Activated CD8-positive, alpha-beta T cell treated with anti-CD3 and anti-CD28 coated beads for 36 hours (primary cell): Measurements from ENCODE around the gene MAGOHB. TPM values are rescaled to one million over a fixed set of nuclear protein-coding genes. Genes with fewer than 3 reads are reported as not detected.

Experiments
- ATAC-seq: fragments of 200-7000 bp; cut with Tn5 transposase; one replicate; pipeline ENCODE4 v1.10.0; 2021; ENCODE audit warnings: mild to moderate bottlenecking, moderate library complexity
- CTCF ChIA-PET: fragments of 350-600 bp; sonication (Branson Sonifier 250); formaldehyde crosslinking; loops from one replicate; lab custom pipeline; 2021; ENCODE audit warnings: antibody characterized with exemption; lab: Charles Lee
- POLR2A ChIA-PET: fragments of 350-600 bp; sonication (Branson Sonifier 250); formaldehyde crosslinking; loops from one replicate; lab custom pipeline; 2021; ENCODE audit warnings: antibody characterized with exemption; lab: Charles Lee
- DNase-seq: peaks from one replicate; pipeline ENCODE4 v3.0.0-alpha.2; 2020
- H3K27ac Mint-ChIP-seq: one replicate; pipeline ENCODE4 v1.8.0; 2021; ENCODE audit warnings: mild to moderate bottlenecking, mixed read lengths
- H3K27me3 Mint-ChIP-seq: one replicate; pipeline ENCODE4 v1.8.0; 2021; ENCODE audit warnings: mixed read lengths
- H3K36me3 Mint-ChIP-seq: one replicate; pipeline ENCODE4 v1.8.0; 2021; ENCODE audit warnings: low read depth, mixed read lengths
- H3K4me1 Mint-ChIP-seq: one replicate; pipeline ENCODE4 v1.8.0; 2021; ENCODE audit warnings: low read depth, mixed read lengths
- H3K4me3 Mint-ChIP-seq: one replicate; pipeline ENCODE4 v1.8.0; 2021; ENCODE audit warnings: mild to moderate bottlenecking, moderate library complexity, mixed read lengths
- H3K9me3 Mint-ChIP-seq: one replicate; pipeline ENCODE4 v1.8.0; 2021; ENCODE audit warnings: mixed read lengths
- intact Hi-C: fragments of 100-400 bp; cut with micrococcal nuclease; formaldehyde crosslinking; loops from one replicate; pipeline ENCODE4 v1.10.0; 2022
- total RNA-seq, 2 experiments: library from RNA; stranded (reverse); gene quantifications; one replicate each; pipeline ENCODE4 v1.2.3, GENCODE V29; 2021
- TF ChIP-seq, protein P1 (sequence below): fragments of 200-600 bp; IDR thresholded peaks from one replicate; pipeline ENCODE4 v1.8.0; 2022; ENCODE audit warnings: antibody characterized with exemption, mild to moderate bottlenecking

The MAGOHB gene
- total RNA-seq, 2 experiments from 2014 or later = 80.4 to 85.6 TPM

DNA sequence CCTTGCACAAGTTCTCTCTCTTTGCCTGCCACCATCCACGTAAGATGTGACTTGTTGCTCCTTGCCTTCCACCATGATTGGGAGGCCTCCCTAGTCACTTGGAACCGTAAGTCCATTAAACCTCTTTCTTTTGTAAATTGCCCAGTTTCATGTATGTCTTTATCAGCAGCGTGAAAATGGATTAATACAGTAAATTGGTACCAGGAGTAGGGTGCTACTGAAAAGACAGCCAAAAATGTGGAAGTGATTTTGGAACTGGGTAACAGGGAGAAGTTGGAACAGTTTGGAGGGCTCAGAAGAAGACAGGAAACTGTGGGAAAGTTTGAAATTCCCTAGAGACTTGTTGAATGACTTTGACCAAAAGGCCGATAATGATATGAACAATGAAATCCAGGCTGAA, 32.5 kb upstream of the MAGOHB start:
- Mint-ChIP-seq H3K36me3 (peaks cover 18% of the 10 kb centered on the region), H3K9me3 (peaks cover 27% of the 10 kb centered on the region), H3K27me3 (no peaks in the 10 kb centered on the region), H3K4me3 (no peak overlapping the region), H3K27ac (no peak overlapping the region), H3K4me1 (no peaks in the 10 kb centered on the region)
- DNase-seq (no peak), ATAC-seq (no peak)
- ChIA-PET POLR2A (no interaction called here), CTCF (no interaction called here)
- TF ChIP-seq, protein P1, sequence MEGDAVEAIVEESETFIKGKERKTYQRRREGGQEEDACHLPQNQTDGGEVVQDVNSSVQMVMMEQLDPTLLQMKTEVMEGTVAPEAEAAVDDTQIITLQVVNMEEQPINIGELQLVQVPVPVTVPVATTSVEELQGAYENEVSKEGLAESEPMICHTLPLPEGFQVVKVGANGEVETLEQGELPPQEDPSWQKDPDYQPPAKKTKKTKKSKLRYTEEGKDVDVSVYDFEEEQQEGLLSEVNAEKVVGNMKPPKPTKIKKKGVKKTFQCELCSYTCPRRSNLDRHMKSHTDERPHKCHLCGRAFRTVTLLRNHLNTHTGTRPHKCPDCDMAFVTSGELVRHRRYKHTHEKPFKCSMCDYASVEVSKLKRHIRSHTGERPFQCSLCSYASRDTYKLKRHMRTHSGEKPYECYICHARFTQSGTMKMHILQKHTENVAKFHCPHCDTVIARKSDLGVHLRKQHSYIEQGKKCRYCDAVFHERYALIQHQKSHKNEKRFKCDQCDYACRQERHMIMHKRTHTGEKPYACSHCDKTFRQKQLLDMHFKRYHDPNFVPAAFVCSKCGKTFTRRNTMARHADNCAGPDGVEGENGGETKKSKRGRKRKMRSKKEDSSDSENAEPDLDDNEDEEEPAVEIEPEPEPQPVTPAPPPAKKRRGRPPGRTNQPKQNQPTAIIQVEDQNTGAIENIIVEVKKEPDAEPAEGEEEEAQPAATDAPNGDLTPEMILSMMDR = no peak
- intact Hi-C loops = no loop called here

DNA sequence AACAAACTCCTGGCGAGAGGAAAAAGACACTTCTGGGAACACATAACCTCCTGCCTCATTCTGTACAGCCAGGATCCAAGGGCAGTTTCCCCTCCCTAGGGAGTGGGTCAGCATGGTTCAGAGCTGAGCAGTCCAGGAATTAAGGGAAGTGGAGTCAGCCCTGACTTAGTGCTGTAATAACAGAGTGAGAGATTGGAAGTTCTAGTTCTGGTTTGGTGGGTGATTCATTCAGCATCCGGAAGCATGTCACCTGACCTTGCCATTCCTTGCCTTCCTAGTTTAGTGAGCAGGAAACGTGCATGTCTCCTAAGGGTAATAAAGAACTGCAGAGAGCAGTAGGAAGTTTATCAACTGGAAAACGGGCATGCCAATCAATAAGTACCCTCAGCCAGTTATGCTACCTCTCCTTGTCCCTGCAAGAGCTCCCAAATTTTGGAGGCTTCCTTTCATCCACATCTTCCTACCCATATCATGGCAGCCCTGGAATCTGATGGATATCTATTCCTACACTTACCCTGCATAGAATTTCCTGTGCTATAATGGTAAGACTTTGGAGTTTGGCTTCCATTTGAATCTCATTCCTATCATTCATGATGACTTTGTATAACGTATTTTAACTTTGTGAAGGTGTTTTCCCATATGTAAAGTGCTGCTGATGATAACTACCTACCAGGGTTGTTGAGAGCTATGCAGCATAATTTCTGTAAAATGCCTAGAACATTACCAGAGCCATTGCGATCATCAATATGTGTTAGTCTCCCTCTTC, 28.5 kb upstream of the MAGOHB start:
- TF ChIP-seq, protein P1 = no peak
- CTCF ChIA-PET = no interaction called here

DNA sequence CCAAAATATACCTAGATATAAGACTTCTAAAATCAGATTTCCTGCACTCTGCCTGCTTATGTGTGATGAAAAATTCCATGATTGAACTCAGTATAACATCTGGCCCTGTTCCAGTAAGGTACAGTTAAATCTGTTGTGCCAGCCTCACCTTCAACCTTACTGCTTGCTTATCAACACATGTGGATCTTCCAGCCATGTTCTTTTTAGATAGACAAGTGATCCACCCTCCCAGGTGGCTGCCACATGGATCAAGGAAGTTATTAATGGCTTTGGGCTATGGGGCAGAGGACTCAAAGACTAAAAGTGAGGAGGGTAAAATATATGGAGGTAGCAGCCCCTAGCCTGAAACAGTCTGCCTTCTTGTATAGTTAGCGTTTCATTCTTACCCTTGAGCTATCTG, 25.3 kb upstream of the MAGOHB start:
- no peak overlapping the region for H3K27ac Mint-ChIP-seq
- CTCF ChIA-PET = interaction anchor here (1.5 kb wide), 1 partner anchor 13 kb away, joined by 4 read pairs; no protein-coding TSS in a partner anchor
- POLR2A ChIA-PET = interaction anchor here (0.7 kb wide), 1 partner anchor 882 kb away, joined by 3 read pairs; no protein-coding TSS in a partner anchor
- DNase-seq (no peak), ATAC-seq (no peak)
- TF ChIP-seq, protein P1 = no peak
- no peaks in the 10 kb centered on the region for H3K36me3 Mint-ChIP-seq
- no peaks in the 10 kb centered on the region for H3K4me1 Mint-ChIP-seq
- no peaks in the 10 kb centered on the region for H3K27me3 Mint-ChIP-seq
- intact Hi-C loops = no loop called here
- no peak overlapping the region for H3K4me3 Mint-ChIP-seq
- no peaks in the 10 kb centered on the region for H3K9me3 Mint-ChIP-seq

More for the DNA sequence above, 28.5 kb upstream of the MAGOHB start:
- ATAC-seq (no peak), DNase-seq (no peak)
- intact Hi-C loops = no loop called here
- Mint-ChIP-seq H3K36me3 (peaks cover 14% of the 10 kb centered on the region), H3K27ac (no peak overlapping the region), H3K9me3 (peaks cover 21% of the 10 kb centered on the region), H3K27me3 (no peaks in the 10 kb centered on the region), H3K4me3 (no peak overlapping the region), H3K4me1 (no peaks in the 10 kb centered on the region)
- POLR2A ChIA-PET = no interaction called here

DNA sequence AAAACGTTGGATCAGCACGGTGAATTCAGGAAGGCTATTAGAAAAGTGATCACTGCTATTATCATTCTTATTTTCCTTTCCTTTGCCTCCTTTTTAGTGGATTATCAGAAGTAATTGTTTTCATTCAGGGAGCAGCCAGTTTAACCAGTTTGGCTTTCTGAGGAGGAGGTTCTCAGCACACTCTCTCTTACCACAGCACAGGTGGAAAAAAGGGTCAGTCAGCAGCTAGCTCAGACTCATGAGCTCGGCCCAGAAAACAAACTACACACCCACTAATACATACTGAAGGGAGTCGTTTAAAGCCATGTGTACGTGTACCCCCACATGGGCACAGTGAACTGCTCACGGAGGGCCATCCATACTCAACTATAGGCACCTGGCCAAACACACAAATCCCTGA, 23.2 kb upstream of the MAGOHB start:
- Mint-ChIP-seq H3K4me3 (no peak overlapping the region), H3K4me1 (no peaks in the 10 kb centered on the region), H3K9me3 (no peaks in the 10 kb centered on the region), H3K36me3 (no peaks in the 10 kb centered on the region), H3K27ac (no peak overlapping the region), H3K27me3 (no peaks in the 10 kb centered on the region)
- no peak for DNase-seq
- CTCF ChIA-PET = no interaction called here
- TF ChIP-seq, protein P1 = no peak
- no peak for ATAC-seq
- intact Hi-C loops = no loop called here
- POLR2A ChIA-PET = no interaction called here

DNA sequence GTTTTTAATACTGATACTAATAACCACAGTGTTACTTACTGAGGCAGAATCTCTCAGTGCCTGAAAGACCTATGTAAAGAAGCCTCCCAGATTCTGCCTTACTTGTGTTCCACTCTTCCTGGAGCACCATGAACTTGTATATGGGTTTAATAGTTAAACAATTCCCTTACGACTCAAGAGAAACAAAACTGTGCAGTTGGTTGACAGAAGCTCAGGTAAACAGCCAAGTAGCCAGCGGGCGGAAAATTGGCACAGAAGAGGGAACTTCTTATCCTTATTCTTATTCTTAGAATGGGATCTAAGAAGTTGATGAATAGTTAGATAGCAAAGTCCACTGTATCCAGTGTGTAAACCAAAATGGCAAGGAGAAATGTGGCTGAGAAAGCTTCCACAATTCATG, 22.7 kb upstream of the MAGOHB start:
- H3K27me3 Mint-ChIP-seq = no peaks in the 10 kb centered on the region
- intact Hi-C loops = no loop called here
- POLR2A ChIA-PET = no interaction called here
- TF ChIP-seq, protein P1 = no peak
- H3K27ac Mint-ChIP-seq = no peak overlapping the region
- no peak for ATAC-seq
- H3K4me1 Mint-ChIP-seq = no peaks in the 10 kb centered on the region
- no peak overlapping the region for H3K4me3 Mint-ChIP-seq
- CTCF ChIA-PET = no interaction called here
- H3K36me3 Mint-ChIP-seq = no peaks in the 10 kb centered on the region
- no peak for DNase-seq
- no peaks in the 10 kb centered on the region for H3K9me3 Mint-ChIP-seq
